Posterior vena cava (tissue), 2 donors: ENCODE results near the gene LOX. TPM values are rescaled to one million over a fixed set of nuclear protein-coding genes. Genes with fewer than 3 reads are reported as not detected.

Source experiments
- DNase-seq: peaks from one replicate; pipeline ENCODE4 v3.0.0-alpha.2; 2020; ENCODE audit warnings: low spot score
- intact Hi-C, 2 donors: fragments of 100-400 bp; cut with DNase I; formaldehyde crosslinking; loops; one replicate each; pipeline versions ENCODE4 v1.14.1 to v1.14.2; 2022 to 2023
- total RNA-seq, 2 donors: library from RNA; stranded (reverse); fragmentation: NEBNext Ultra II Directional; extraction: Animal tissue kit (Norgen Biotek cat#: 25700); gene quantifications; one replicate each; pipeline ENCODE4 v1.2.1, GENCODE V29; 2021
- donor health status: DM: yes; HTN: yes; CAD: no.
- donor health status: DM: yes; HTN: yes; CAD: no.

The LOX gene
- total RNA-seq, 2 donors from 2014 or later = 58.6 to 98.8 TPM

DNA sequence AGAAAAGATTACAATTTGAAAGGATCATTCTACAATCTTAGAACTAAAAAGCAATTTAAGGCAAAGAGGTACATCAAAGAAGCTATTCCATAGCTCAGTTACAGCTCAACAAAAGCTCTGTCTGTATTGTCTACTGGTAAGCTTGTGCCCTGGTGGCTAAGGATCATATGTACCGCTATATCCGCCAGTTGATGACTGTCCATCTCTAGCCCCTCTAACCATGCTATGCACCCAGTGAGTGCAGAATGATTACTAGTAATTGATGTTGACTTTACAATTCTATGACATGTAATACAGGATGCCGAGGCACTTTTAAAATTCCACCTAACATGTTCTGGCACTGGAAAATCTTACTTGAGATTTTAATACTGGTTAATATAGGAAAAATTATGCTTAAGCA, 13.1 kb downstream of the LOX start:
- DNase-seq = no peak
- intact Hi-C loops = no loop called here

DNA sequence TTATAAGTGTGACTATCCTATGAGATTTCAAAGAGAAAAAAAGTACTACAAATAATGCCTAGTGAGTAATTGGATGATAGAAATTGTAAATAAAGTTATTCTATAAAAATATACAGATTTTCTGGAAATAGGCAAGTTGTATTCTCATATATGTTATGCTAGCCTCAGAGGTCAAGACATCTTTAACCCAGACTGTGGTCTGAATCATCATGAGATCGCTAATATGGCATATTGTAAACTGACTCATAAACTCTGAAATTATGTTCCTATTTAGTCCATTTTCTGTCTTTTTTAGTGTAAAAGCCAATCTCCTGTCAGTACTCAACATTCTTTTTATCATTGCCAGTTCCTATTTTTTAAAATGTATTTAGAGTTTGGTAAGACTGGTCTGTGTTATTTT, 14.2 kb downstream of the LOX start:
- intact Hi-C loops = no loop called here
- no peak for DNase-seq

DNA sequence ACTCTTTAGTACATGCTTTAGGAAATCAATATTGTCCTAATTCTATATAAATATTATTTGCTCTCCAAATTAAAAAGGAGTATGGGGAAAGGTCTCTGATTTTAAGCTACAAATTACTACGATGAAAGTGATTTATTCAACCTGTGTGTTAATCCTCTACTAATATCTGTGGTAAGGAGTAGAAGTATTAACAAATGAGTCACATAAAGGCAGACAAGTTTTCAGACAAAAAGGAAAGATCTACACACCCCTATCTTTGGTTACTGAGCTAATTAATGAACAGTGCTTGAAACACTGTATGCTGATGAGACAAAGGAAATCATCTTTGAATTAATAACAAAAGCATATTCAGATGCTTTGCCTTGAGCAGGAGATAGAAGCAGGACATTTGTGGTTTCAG, 15.9 kb downstream of the LOX start:
- intact Hi-C loops = no loop called here

DNA sequence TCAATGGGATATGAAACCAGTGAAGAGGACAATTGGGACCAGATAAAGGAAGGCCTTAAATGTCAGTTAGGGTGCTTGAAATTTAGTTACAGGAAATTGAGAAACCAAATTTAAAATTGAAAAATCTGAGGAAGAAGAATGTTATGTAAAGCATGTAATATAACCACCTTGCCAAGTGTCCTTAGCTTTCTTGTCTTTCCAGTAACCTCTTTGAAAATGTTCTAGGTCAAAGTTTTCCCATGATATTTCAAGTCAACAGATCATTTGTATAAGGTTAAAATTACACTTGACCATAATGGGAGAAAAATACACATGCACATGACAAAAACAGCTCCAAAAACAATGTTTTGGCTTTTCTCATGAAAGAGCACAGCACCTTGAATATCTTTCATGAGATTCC, 21.1 kb downstream of the LOX start:
- intact Hi-C loops = no loop called here
- DNase-seq = no peak

More for the DNA sequence above, 15.9 kb downstream of the LOX start:
- no peak for DNase-seq

- DNase-seq = no peak
- intact Hi-C loops = loop anchor here in 1 of 2 donors (5.0 kb wide), 1 partner anchor 1187 kb away; no protein-coding TSS in a partner anchor
These were observed 23.8 kb downstream of the LOX start for GRCh38 chr5:122054266-122054665.

DNA sequence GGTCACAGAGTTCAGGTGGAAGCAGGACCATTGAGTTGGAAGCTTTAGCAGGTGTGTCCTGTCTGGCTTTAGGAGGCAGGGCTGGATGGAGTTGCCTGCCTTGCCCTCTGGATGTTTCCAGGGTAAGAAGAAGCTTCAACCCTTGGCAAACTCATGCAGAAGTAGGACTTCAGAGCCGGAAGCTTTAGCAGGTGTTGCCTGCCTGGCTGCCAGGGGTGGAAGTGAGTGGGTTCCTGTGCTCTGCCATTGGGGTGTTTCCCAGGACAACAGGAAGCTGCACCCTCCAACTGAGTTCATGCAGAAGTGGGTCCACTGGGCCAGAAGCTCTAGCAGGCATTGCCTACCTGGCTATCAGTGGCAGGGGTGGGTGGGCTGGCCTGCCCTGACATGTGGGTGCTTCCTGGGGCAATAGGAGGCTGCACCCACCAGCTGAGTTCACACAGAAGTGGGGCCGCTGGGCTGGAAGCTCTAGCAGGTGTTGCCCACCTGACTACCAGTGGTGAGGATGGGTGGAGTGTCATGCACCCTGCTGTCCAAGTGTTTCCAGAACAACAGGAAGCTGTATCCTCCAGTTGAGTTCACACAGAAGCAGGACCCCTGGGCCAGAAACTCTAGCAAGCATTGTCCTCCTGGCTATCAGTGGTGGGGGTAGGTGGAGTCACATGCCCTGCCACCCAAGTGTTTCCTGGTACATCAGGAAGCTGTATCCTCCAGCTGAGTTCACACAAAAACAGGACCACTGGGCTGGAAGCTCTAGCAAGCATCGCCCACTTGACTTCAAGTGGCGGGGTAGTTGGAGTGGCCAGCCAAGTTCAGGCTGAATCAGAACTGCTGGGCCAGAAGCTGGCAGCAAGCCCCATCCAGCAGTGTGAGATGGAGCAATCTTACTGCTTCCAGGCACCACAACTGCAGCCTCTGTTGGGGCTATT, 24.6 kb downstream of the LOX start:
- peak; percentile 82 for DNase-seq

GRCh38 chr5:122051569-122051968, 26.5 kb downstream of the LOX start:
- DNase-seq = no peak
- intact Hi-C loops = loop anchor here in 1 of 2 donors (5.0 kb wide), 1 partner anchor 1184 kb away; no protein-coding TSS in a partner anchor

More for the DNA sequence above, 24.6 kb downstream of the LOX start:
- intact Hi-C loops = loop anchor here in 1 of 2 donors (5.0 kb wide), 1 partner anchor 1186 kb away; no protein-coding TSS in a partner anchor

- no peak for DNase-seq
- intact Hi-C loops = loop anchor here in 1 of 2 donors (5.0 kb wide), 1 partner anchor 1184 kb away; no protein-coding TSS in a partner anchor
These were observed 27.1 kb downstream of the LOX start for GRCh38 chr5:122050959-122051358.

GRCh38 chr5:122040636-122041302, 37.3 kb downstream of the LOX start:
- intact Hi-C loops = no loop called here
- no peak for DNase-seq

- intact Hi-C loops = no loop called here
- DNase-seq = no peak
These were observed 41.7 kb downstream of the LOX start for GRCh38 chr5:122036326-122036725.

GRCh38 chr5:122035913-122036312, 42.1 kb downstream of the LOX start:
- DNase-seq = no peak

GRCh38 chr5:122031836-122032235, 46.2 kb downstream of the LOX start:
- intact Hi-C loops = no loop called here
- no peak for DNase-seq

More at GRCh38 chr5:122035913-122036312, 42.1 kb downstream of the LOX start:
- intact Hi-C loops = no loop called here

GRCh38 chr5:122030251-122030650, 47.8 kb downstream of the LOX start:
- DNase-seq = no peak
- intact Hi-C loops = no loop called here

GRCh38 chr5:122029818-122030217, 48.2 kb downstream of the LOX start:
- intact Hi-C loops = no loop called here
- no peak for DNase-seq

- intact Hi-C loops = no loop called here
- no peak for DNase-seq
These were observed 55.1 kb downstream of the LOX start for GRCh38 chr5:122022966-122023365.

- intact Hi-C loops = no loop called here
- DNase-seq = no peak
These were observed 58.0 kb downstream of the LOX start for GRCh38 chr5:122019919-122020590.

GRCh38 chr5:122015471-122015870, 62.6 kb downstream of the LOX start:
- intact Hi-C loops = no loop called here
- DNase-seq = no peak

DNA sequence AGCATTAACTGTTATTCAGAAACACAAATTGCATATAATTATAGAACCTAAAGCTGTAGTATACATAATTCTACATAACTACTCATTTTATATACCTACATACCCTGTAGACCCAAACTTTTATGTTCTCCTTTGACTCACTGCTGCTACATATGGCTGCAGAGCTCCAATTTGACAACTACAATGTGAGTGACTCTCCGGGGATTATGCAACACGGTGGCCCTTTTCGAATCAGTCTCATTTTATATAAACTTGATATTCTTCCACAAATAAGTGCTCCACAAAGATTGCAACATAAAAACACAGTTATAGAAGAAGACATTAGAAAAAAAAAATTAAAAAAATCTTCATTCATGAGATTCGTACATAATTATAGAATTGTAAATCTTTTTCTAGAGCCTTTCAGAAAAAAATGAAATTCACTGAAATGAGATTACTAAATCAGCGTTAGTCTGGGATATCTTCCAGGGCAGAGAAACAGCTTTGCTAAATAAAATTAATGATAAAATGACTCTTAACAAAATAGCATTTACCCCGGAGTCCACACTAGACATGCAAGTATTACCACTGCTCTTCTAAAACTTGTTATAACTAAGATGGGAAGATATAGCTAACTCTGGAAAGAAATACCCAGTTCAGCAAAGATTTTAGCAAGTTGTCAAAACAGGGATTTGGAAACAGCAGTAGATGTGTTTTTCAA, 63.7 kb downstream of the LOX start:
- no peak for DNase-seq
- intact Hi-C loops = no loop called here
